CD4-positive, alpha-beta T cell treated with Interleukin-21 for 1 hour (primary cell): ENCODE results near the gene CSN2.
"Not testable (repeated sequence)": the region's sequence is repeated elsewhere in the genome, so short reads cannot be mapped to it uniquely, and the experiment has no call there.

ENCODE experiments used
- DNase-seq: peaks from one replicate; pipeline ENCODE4 v3.0.0-alpha.2; 2020

CSN2 gene, protein sequence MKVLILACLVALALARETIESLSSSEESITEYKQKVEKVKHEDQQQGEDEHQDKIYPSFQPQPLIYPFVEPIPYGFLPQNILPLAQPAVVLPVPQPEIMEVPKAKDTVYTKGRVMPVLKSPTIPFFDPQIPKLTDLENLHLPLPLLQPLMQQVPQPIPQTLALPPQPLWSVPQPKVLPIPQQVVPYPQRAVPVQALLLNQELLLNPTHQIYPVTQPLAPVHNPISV

DNA sequence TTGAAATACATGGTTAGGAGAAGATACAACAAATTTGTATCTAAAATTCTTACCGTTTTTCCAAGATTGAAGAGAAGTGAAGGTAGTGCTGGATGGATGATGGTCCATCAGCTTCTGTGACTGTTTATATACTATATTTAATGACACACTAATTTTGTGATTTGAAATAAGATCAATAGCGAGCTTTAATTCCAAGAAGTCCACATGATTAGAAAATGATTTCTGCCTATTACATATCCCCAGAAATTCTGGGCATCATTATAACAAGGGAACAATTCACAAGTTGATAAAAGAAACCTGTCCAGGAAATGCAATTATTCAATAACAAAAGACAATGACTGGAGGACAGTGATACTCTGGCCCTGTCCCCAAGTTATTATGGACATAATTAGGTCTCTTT, at the start of gene CSN2:
Gene CSN2 (minus strand): TSS at position 101 of the 400 bp plus-strand sequence. CDS start 4,733 bp downstream, outside the sequence.
- DNase-seq, result no peak

DNA sequence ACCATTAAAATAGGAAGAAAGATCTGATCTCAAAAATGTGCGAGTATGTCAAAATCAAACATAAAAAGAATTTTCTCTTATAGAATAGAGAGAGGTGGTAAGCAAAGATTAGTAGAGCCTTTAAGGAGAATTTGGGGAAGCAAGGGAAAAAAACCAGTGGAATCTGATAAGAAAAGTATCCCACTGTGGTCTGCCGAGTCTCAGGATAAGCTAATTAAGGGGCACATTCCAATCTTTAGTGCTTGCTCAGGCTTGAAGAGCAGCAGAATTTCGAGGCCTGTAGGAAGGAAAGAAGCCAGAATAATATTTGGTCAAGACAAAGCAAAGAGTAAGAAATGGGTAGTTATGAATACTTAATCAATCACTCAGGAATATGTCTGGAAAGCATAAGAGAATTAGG, 43.2 kb upstream of the CSN2 start:
- DNase-seq, result no peak

DNA sequence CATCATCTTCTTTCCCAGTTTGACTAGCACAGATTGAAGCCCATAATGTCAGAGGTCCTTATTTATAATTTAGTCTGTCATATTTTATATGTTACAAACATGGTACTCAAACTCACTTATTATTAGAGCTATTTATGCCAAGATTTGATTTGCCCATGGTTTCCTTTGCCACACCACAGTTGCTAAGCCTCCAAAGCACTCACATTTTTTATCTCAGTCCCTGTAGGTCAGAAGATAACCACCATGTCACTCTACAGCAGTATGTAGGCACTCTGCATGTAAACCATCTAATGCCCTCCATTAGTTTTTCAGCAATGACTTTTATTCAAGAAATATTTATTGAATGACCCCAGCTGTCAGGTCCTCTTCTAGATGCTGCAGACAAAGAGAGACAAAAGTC, 37.0 kb upstream of the CSN2 start:
- DNase-seq, result no peak

DNA sequence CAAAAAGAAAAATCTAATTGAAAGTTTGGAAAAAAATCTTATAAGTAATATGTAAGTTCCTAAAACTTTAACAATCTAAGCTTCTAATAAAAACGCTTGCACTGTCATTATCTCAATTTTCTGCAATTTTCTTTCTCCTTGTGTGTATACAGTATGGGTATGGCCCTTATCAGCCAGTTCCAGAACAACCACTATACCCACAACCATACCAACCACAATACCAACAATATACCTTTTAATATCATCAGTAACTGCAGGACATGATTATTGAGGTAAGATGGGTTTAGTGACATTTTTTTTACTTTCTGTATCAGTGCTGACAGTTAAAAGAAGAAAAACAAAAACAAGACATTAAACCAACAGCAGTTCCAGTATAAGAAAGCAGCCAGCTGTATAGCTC, 35.2 kb upstream of the CSN2 start:
- DNase-seq, result no peak

DNA sequence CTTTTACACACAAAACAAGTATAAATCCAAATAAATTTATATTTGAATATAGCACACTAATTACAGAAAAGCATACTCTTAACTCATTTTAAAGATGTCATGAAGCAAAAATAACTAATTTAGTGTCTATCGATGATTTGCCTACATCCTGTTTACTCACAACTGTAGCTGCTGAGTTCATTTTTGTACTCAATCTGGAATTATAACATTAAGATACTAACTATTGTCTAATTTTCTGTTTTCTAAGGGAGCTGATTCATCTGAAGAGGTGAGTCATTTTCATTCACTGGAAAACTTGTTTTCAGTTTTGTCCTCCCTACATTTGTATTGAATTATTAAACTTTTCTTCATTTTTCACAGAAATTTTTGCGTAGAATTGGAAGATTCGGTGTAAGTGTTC, 33.9 kb upstream of the CSN2 start:
- DNase-seq, result no peak

DNA sequence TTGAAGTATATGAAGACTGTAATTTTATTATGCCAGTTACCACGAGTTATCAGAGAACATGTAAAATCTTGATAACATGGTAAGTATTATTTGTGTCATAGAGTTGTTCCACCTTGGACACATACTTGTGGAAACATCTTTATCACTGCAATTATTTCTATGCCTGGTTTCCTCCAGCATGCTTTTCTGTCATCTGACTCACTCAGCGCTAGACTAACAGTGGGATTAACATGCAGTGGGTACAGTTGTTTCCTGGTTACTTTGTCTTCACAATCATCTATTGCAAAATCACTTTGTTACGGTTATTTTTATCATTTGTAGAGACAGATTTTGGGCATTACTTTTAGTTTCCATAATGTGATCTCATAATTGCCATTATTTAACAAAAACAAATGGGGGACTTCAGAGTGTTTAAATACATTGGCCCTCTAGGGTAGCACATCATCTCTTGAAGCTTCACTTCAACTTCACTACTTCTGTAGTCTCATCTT, 30.0 kb upstream of the CSN2 start, which contains the start of gene STATH:
Gene STATH (plus strand): TSS at position 441 of the 491 bp plus-strand sequence. CDS start 2,472 bp downstream, outside the sequence.
- DNase-seq, result no peak

DNA sequence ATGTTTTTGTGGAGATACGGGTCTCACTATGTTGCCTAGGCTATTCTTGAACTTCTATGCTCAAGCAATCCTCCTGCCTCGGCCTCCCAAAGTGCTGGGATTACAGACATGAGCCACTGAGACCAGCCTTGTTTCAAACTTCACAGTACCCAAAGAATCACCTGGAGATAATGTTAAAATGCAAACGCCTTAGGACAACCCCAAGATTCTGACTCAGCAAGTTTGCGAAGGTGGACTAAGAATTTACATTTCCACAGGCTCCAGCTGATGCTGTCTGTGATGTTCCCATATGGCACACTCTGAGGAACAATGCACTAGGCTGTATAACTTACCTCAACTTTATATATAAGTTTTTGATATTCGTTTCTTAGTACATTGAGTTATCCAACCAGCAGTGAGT, 29.3 kb upstream of the CSN2 start:
- no peak for DNase-seq

DNA sequence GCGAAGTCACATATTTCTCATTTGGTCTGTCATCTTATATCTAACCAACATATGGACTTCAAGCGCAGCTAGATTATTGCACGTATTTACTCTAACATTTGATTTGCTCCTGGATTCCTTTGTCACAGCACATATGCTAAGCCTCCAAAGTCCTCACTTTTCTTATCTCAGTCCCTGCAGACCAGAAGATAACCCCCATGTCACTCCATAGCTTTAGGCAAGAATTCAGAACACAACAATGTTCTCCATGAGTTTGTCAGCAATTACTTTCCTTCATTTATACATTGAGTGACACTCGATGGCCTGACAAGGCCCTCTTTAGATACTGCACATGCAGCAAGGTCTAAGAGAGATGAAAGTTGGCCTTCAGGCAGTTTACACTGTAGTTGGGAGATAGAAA, 25.5 kb upstream of the CSN2 start:
- no peak for DNase-seq

DNA sequence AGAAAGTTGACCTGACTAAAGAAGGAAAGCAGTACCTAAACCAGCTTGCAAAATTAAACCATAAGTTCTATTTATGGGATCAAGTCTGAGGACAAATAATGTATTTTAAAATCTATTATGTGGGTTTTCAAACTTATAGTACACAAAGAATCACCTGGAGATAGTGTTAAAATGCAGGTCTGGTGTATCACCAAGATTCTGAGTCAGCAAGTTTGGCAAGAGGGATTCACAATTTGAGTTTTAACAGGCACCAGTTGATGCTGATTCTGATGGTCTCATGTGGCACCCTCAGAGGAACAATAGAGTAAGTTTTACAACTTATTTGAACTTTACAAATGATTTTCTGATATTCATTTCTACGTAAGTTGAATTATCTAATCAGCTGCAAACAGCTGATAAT, 21.1 kb upstream of the CSN2 start:
- DNase-seq, result no peak

DNA sequence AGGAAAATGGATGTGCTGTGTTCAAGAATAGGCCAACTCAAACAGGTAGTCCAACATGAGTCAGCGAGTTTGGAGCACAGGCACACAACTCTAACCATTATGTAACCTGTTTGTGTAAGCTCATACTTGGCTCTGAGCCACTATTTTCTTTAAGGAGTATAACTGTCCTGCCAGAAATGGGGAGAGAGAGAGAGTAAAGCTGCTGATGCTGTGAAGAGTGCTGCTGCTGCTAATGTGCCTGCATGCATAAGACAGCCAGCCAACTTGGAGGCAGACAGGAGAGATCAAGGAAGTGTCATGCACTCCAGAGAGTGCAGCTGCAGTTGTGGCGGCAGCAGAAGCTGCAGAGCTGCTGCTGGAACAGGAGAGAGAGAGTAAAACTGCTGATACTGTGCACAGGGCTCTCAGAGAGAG, 18.5 kb upstream of the CSN2 start:
- DNase-seq, result no peak

DNA sequence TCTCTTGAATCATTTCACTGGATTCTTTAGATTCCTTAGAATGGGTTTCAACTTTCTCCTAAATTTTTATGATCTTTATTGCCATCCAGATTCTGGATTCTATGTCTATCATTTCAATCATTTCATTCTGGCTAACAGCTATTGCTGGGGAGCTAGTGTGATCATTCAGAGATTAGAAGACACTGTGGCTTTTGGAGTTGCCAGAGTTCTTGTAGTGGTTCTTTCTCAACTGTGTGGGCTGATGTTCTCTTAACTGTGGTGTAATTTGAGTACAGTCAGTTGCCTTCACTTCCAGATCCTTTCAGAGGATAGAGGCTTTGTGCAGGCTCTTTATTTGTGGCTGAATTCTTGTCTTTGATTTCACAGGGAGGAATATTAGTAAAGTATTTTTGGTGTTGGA, 12.1 kb upstream of the CSN2 start:
- no peak for DNase-seq

DNA sequence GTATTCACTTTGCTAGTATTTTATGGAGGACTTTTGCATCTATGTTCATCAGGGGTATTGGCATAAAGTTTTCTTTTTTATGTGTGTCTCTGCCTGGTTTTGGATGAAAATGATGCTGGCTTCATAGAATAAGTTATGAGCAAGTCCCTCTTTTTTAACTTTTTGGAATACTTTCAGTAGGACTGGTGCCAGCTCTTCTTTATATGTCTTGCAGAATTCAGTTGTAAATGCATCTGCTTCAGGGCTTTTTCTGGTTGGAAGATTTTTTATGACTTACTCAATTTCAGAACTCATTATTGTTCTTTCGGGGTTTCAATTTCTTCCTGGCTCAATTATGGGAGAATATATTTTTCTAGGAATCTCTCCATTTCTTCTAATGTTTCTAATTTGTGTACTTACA, 9.1 kb upstream of the CSN2 start:
- no peak for DNase-seq

DNA sequence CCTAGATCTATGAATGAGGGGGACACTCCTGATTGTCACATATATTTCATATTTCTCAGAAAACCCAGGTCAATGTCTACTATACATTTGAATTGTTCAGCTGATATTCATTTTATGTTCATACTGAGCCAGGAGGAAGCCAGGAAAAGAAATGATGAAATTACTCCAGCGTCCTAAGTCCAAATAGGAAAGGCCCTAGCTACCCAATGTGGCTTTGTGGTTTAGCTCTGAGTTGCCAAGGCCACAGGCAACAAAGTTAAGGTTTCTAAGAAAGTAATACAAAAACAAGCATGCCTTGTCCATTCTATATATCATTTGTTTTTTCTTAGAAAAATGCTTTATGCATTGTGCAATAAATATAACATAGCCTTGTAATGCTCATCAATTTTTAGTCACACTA, 4.5 kb upstream of the CSN2 start:
- no peak for DNase-seq

DNA sequence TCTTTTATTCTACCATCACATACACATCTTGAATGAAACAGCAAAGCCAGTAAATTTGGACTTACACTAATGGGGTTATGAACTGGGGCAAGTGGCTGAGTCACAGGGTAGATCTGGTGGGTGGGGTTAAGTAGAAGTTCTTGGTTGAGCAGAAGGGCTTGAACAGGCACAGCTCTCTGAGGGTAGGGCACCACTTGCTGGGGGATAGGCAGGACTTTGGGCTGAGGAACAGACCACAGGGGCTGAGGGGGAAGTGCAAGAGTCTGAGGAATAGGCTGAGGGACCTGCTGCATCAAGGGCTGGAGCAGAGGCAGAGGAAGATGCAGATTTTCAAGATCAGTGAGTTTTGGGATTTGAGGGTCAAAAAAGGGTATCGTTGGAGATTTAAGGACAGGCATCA, 8.3 kb downstream of the CSN2 start:
- DNase-seq, result no peak

DNA sequence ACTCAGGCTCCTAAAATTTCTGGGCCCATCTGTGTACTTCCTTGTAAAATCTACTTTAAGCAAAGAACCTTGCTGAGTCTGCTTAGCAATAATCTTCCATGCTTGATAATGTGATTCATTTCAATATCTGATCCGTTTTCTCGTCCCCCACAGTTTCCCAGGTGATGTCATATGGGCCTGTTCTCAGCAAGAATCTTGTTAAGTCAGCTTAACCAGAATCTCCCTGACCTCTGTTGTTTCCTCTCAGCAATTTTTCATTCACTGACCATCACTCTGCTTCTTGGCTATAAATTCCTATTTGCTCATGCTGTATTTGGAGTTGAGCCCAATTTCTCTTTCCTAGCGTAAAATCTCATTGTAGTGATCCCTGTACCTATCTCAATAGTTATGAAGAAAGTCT, 13.9 kb downstream of the CSN2 start:
- no peak for DNase-seq

DNA sequence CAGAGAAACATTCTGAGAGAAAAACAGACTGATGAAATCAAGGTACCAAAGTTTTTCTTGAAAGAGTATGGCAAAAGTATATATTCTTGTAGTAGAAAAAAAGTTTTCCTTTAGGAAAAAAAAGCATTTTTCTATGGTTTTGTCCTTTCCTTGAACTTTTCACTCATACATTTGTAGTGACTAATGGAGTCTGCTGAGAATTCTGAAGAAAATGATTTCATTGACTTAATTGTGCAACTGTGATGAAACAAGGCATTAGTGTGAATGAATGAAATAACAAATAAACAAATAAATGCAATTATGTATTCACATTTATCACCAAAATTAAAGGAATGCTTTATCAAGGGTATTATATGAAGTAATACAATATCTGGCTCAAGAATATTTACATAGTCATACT, 29.0 kb downstream of the CSN2 start:
- DNase-seq, result no peak

DNA sequence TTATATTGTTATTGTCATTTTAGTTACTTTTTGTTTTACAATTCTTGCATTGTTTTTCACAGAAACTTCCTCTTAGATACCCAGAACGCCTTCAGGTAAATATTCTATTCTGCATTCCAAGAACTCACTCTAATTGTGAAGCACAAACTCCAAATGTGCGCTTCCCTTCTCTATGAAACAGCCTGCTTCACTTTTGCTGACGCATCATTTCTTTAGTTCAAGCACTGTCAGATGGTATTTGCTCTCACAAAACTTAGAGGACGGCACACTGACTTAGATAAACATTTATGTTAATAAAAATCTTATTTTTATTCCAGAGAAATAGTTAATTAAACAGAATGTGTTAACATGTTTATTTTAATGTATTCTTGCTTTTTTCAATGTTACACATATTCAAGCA, 31.4 kb downstream of the CSN2 start:
- no peak for DNase-seq

DNA sequence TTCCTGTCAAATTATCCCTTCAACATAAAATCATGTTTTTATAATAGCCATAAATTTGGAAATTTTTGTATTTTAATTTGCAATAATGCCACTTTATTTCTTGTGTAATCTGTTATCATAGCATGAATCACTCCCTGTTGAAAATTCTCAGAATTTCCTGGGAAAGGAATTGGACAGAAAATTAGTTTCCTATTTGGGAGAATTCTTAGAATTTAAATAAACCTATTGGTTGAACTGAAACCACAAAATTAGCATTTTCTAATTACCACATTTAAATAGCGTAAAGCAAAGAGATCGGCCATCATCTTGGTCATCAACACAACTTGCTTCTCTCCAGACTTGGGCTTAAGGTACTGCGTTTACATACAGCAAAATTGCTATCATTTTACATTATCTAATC, 34.8 kb downstream of the CSN2 start, which contains the start of gene CSN1S1:
Gene CSN1S1 (plus strand): TSS at position 301 of the 400 bp plus-strand sequence. CDS start 1,488 bp downstream, outside the sequence.
- no peak for DNase-seq

DNA sequence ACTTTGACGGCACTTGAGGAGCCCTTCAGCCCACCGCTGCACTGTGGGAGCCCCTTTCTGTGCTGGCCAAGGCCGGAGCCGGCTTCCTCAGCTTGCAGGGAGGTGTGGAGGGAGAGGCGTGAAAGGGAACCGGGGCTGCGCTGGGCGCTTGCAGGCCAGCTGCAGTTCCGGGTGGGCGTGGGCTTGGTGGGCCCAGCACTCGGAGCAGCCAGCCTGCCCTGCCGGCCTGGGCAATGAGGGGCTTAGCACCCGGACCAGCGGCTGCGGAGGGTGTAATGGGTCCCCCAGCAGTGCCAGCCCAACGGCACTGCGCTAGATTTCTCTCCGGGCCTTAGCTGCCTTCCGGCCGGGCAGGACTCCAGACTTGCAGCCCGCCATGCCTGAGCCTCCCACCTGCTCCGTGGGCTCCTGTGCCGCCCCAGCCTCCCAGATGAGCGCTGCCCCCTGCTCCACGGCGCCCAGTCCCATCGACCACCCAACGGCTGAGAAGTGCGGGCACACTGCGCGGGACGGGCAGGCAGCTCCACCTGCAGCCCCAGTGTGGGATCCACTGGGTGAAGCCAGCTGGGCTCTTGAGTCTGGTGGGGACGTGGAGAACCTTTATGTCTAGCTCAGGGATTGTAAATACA, 41.6 kb downstream of the CSN2 start:
- DNase-seq, result not testable (repeated sequence)

DNA sequence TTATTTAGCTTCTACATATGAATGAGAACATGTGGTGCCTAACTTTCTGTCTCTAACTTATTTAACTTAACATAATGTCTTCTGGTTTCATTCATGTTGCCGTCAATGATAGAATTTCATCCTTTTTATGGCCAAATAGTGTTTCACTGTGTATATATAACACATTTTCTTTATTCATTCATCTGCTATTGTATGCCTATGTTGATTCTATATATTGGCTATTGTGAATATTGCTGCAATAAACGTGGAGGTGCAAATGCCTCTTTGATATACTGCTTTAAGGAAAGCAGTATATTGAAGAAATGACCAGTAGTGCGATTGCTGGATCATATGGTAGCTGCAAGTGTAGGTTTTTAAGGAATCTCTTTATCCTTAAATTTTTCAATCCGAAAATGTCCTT, 44.7 kb downstream of the CSN2 start:
- DNase-seq, result no peak

DNA sequence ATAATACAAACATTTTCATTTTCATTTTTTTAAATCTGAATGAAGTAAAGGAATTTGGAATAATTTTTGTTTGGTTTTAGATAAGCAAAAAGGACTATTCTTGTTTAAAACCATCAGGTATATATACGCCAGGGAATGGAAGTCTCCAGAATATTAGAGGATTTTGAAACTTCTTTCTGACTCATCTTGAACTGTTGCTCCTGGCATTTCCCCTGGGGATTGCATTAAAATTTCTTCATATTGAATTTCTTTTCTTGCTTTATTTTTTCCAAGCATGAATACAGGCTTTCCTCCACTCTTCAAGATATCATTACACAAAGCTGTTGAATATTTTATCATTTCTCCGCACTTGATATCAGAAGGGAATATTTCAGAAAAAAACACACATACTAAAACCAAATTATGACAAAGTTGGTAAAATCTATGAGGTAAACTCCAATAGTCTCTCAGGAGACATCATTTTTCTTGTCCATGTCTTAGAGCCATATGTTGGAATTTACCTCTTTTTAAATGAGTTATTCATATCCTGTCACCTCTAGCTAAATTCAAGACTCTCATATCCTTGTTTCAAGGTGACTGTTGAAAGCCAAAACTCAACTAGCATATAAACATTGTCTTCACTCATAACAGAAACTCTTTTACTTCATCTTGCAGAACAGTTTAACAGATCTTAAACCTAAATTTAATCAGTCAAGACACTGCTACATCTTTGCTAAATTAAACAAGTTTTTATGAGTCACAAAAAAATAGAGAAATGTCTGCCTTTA, 55.3 kb downstream of the CSN2 start:
- no peak for DNase-seq

DNA sequence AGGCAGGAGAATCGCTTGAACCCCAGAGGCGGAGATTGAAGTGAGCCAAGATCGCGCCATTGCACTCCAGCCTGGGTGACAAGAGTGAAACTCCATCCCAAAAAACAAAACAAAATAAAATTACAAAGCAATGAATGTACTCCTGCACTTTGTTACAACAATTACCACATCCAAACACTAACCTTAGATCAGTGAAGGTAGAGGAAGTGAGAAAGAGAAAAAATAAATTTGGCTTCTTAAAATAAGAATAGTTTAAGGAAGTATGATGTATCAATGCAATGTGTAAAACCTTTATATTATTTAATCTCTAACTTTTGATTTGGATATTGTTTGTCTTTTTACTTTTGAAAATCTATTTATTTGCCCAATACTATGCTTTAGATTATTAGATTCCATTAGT, 56.3 kb downstream of the CSN2 start:
- no peak for DNase-seq

DNA sequence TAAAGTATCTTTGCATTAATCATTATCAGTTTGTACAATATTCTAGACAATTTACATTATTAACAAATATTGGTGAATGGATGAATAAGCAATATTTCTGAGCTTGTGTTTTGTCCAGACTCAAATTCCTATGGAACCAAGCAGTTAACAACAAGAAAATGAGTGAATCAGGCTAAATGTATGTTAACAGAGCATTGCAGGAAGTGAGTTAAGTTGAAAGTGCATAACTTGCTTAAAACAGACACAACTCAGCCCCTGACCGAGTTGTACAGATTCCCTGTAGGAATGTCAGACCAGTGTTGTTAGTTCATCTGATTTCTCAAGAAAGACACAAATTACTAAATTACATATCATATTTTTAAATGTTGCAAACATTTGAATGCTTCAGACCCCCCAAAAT, 58.4 kb downstream of the CSN2 start:
- DNase-seq, result no peak
